Astrocyte (in vitro differentiated cells and primary cell): ENCODE measurements around the gene PPM1N. TPM values are rescaled to one million over a fixed set of nuclear protein-coding genes. Genes with fewer than 3 reads are reported as not detected.
A peak's percentile ranks its signal among the peaks of the same experiment; 100 is the strongest.

ENCODE experiments used
- DNase-seq: peaks from one replicate; pipeline ENCODE4 v3.0.0-alpha.2; 2010; ENCODE audit warnings: low read depth
- FAIRE-seq: peaks from 2 replicates; lab custom pipeline; 2011; peaks lifted over from hg19 to GRCh38; lab: Jason Lieb, UNC
- H2AFZ ChIP-seq: 2 replicates; pipeline ENCODE4 v1.6.0; 2012; ENCODE audit warnings: low read depth, low read length, inconsistent platforms
- H3K27ac ChIP-seq: 2 replicates; pipeline ENCODE4 v1.5.1; 2011; ENCODE audit warnings: low read depth, low read length, inconsistent platforms
- H3K27me3 ChIP-seq: 2 replicates; pipeline ENCODE4 v1.6.0; 2011; ENCODE audit warnings: low read length, inconsistent platforms; ENCODE audit not compliant: insufficient read depth
- H3K36me3 ChIP-seq: 2 replicates; pipeline ENCODE4 v1.5.1; 2011; ENCODE audit warnings: low read length, inconsistent platforms; ENCODE audit not compliant: insufficient read depth
- H3K4me1 ChIP-seq: 2 replicates; pipeline ENCODE4 v1.5.1; 2011; ENCODE audit warnings: low read length, inconsistent platforms; ENCODE audit not compliant: insufficient read depth
- H3K4me2 ChIP-seq: 2 replicates; pipeline ENCODE4 v1.6.0; 2012; ENCODE audit warnings: low read length, inconsistent platforms
- H3K4me3 ChIP-seq: 2 replicates; pipeline ENCODE4 v1.5.1; 2011; ENCODE audit warnings: low read depth, mild to moderate bottlenecking, low read length, inconsistent platforms; ENCODE audit not compliant: insufficient read depth
- H3K79me2 ChIP-seq: 2 replicates; pipeline ENCODE4 v1.6.0; 2012; ENCODE audit warnings: mild to moderate bottlenecking, low read length, inconsistent platforms; ENCODE audit not compliant: insufficient read depth
- H3K9ac ChIP-seq: 2 replicates; pipeline ENCODE4 v1.6.0; 2012; ENCODE audit warnings: mild to moderate bottlenecking, low read length, inconsistent platforms
- H3K9me3 ChIP-seq: 2 replicates; pipeline ENCODE4 v1.5.1; 2012; ENCODE audit warnings: low read depth, mild to moderate bottlenecking, low read length, inconsistent platforms; ENCODE audit not compliant: insufficient read depth
- H4K20me1 ChIP-seq: 2 replicates; pipeline ENCODE4 v1.6.0; 2012; ENCODE audit warnings: low read length, inconsistent platforms; ENCODE audit not compliant: insufficient read depth
- H3K27ac Mint-ChIP-seq: one replicate; pipeline ENCODE4 v1.8.0; 2021; ENCODE audit warnings: mild to moderate bottlenecking, mixed read lengths; ENCODE audit not compliant: unreplicated experiment
- H3K27me3 Mint-ChIP-seq: one replicate; pipeline ENCODE4 v1.8.0; 2021; ENCODE audit warnings: low read depth, mixed read lengths; ENCODE audit not compliant: unreplicated experiment
- H3K36me3 Mint-ChIP-seq: one replicate; pipeline ENCODE4 v1.8.0; 2021; ENCODE audit warnings: low read depth, mixed read lengths; ENCODE audit not compliant: unreplicated experiment
- H3K4me1 Mint-ChIP-seq: one replicate; pipeline ENCODE4 v1.8.0; 2021; ENCODE audit warnings: low read depth, mixed read lengths; ENCODE audit not compliant: unreplicated experiment
- H3K4me3 Mint-ChIP-seq: one replicate; pipeline ENCODE4 v1.8.0; 2021; ENCODE audit warnings: mild to moderate bottlenecking, moderate library complexity, mixed read lengths; ENCODE audit not compliant: unreplicated experiment
- H3K9me3 Mint-ChIP-seq: one replicate; pipeline ENCODE4 v1.8.0; 2021; ENCODE audit warnings: mild to moderate bottlenecking, mixed read lengths; ENCODE audit not compliant: unreplicated experiment
- EZH2 ChIP-seq: IDR thresholded peaks from 2 replicates; pipeline ENCODE4 v1.6.1; 2012; ENCODE audit warnings: mild to moderate bottlenecking, low read length, inconsistent platforms; ENCODE audit not compliant: insufficient read depth
- total RNA-seq: library from RNA; stranded (reverse); gene quantifications from 2 replicates; pipeline ENCODE4 v1.2.1, GENCODE V29; 2021
- TF ChIP-seq, protein P1 (sequence below): IDR thresholded peaks from 2 replicates; pipeline ENCODE4 v1.5.1; 2011; ENCODE audit warnings: low read depth, mild to moderate bottlenecking, inconsistent platforms, low read length, moderate library complexity; ENCODE audit not compliant: insufficient read depth

Gene PPM1N
- total RNA-seq, 1 donor from 2014 or later = 1.3 TPM

DNA sequence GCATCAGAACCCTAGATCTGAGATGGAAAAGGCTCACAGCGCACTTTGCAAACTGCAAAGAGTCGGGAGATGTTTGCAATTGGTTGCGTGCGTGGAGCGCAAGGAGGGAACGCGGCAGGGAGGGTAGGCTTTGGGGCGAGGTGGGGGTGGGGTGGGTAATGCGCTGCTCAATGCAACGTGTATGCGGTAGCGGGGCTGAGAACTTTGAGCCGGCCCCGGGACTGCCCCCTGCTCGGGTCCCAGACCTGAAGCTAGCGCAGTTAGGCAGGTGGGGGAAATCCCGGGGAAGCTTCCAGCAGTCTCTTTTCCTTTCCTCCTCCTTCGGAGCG lies 29.5 kb upstream of the PPM1N start:
- Mint-ChIP-seq H3K27ac (peak overlapping the region; percentile 97), H3K4me3 (peak overlapping the region; percentile 88), H3K36me3 (peaks cover 3% of the 10 kb centered on the region), H3K27me3 (no peaks in the 10 kb centered on the region), H3K9me3 (no peaks in the 10 kb centered on the region), H3K4me1 (peaks cover 10% of the 10 kb centered on the region)
- H3K27me3 ChIP-seq = no peaks in the 10 kb centered on the region
- TF ChIP-seq EZH2 = no peak
- TF ChIP-seq, protein P1, sequence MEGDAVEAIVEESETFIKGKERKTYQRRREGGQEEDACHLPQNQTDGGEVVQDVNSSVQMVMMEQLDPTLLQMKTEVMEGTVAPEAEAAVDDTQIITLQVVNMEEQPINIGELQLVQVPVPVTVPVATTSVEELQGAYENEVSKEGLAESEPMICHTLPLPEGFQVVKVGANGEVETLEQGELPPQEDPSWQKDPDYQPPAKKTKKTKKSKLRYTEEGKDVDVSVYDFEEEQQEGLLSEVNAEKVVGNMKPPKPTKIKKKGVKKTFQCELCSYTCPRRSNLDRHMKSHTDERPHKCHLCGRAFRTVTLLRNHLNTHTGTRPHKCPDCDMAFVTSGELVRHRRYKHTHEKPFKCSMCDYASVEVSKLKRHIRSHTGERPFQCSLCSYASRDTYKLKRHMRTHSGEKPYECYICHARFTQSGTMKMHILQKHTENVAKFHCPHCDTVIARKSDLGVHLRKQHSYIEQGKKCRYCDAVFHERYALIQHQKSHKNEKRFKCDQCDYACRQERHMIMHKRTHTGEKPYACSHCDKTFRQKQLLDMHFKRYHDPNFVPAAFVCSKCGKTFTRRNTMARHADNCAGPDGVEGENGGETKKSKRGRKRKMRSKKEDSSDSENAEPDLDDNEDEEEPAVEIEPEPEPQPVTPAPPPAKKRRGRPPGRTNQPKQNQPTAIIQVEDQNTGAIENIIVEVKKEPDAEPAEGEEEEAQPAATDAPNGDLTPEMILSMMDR = no peak
- no peak for DNase-seq
- no peaks in the 10 kb centered on the region for H3K79me2 ChIP-seq
- H3K27ac ChIP-seq = peak overlapping the region; percentile 93
- H3K9ac ChIP-seq = peak overlapping the region; percentile 96
- H4K20me1 ChIP-seq = peaks cover 26% of the 10 kb centered on the region
- H2AFZ ChIP-seq = no peak overlapping the region
- H3K4me3 ChIP-seq = peak overlapping the region; percentile 76
- no peaks in the 10 kb centered on the region for H3K9me3 ChIP-seq
- H3K36me3 ChIP-seq = no peaks in the 10 kb centered on the region
- peak overlapping the region; percentile 97 for H3K4me2 ChIP-seq
- H3K4me1 ChIP-seq = peaks cover 30% of the 10 kb centered on the region
- FAIRE-seq = no peak

GRCh38 chr19:45469132-45469944 lies 28.9 kb upstream of the PPM1N start:
- Histone ChIP-seq H3K27me3 (no peaks in the 10 kb centered on the region), H4K20me1 (peaks cover 26% of the 10 kb centered on the region), H2AFZ (no peak overlapping the region), H3K4me3 (peak overlapping the region; percentile 76), H3K9me3 (no peaks in the 10 kb centered on the region), H3K36me3 (no peaks in the 10 kb centered on the region), H3K4me1 (peaks cover 30% of the 10 kb centered on the region), H3K9ac (peak overlapping the region; percentile 96), H3K4me2 (peak overlapping the region; percentile 97), H3K27ac (peak overlapping the region; percentile 93), H3K79me2 (no peaks in the 10 kb centered on the region)
- TF ChIP-seq, protein P1 = no peak
- TF ChIP-seq EZH2 = no peak
- Mint-ChIP-seq H3K27me3 (no peaks in the 10 kb centered on the region), H3K36me3 (peaks cover 3% of the 10 kb centered on the region), H3K27ac (peak overlapping the region; percentile 97), H3K4me3 (peak overlapping the region; percentile 88), H3K9me3 (no peaks in the 10 kb centered on the region), H3K4me1 (peaks cover 10% of the 10 kb centered on the region)
- FAIRE-seq (peak; percentile 77), DNase-seq (peak; percentile 81)
